ENCODE results near the gene PPP1R37.

The PPP1R37 gene

DNA sequence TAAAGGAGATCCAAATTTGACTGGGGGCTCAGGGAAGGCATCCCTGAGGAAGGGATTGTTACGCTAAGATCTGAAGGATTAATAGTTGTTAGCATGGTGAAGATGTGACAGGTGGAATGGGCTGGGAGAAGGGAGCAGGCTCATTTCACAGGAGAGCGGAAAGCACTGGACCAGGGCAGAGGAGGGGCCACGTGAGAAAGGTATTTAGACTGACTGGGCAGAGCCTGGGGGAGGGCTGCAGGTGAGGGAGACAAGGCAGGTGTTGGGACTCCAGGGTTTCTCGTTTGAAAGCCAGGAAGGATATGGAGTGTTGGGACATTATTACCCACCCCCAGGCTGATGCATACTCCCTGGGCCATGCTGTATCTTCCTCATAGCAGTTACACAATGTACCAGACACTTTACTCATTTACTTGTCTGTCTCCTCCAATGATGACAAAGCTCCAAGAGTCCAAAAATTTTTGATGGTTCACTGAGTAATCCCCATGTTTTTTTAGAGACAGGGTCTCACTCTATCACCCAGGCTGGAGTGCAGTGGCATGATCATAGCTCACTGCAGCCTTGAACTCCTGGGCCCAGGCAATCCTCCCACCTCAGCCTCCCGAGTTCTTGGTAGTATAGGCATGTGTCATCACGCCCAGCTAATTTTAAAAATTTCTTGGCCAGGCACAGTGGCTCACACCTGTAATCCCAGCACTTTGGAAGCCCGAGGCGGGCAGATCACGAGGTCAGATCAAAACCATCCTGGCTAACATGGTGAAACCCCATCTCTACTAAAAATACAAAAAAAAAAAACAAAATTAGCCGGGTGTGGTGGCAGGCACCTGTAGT is 82.8 kb downstream of the PPP1R37 start:
- no peak for DNase-seq

DNA sequence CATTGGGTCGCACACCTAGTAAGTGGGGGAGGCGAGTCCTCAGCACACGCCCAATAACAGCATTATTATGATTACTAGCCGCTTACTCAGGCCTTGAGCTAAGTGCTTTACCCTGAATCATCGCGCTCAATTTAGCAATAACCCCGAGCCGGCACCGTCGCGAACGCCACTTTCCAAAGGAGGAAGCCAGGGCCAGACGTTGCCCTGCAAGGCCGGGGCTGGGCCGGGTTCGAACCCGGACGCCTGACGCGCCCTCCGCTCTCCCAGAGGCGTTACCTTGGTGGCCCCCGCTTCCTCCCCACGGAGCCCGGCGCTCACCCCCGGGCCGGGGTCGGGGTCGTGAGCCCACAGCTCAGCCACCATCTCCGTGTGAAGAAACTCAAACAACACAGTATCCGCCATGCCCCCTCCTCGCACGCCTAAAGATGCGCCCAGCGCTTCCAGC is 84.9 kb downstream of the PPP1R37 start, which contains the start of gene TRAPPC6A:
Gene TRAPPC6A, minus strand, starts transcription at position 421 of the 445 bp plus-strand sequence. Its CDS starts 19 bp downstream, at position 402.
- no peak for DNase-seq

DNA sequence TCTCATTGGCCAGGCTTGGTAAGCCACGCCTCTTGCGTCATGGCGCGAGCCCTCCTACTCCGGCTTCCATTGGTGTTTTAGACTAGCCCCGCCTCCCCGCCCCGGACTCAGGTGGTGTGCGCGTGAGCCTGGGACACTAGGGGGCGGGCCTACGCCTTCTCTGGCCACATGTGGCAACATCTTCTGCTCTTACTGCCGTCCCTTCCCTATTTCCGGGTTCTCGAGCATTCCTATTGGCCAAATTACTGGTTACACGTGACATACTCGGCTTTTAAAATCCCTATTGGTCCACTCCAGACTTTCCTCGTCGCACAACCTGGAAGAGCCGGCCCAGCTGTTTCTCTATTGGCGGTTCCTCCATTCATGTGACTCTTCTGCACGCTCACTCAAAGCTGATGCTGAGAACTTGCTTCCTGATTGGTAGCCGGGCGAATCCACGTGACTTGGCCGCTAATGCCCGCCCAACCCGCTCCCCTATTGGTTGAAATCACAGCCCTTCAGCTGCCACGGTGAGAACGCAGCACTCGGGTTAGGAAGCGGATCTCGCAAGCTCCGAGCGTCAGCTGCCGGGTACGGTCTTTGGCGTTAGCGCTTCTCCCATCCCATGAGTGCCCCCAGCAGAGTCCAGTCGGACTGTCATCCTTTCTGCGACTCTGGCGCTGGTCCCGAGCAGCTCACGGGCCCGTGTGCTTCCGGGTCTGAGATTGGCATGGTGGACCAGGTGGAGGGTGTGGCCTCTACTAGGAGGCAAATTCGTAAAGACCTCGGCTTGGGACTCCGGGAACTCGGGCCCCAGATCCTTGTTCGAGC is 85.5 kb downstream of the PPP1R37 start, which contains the start of gene BLOC1S3:
Gene BLOC1S3, plus strand, starts transcription at position 523 of the 810 bp plus-strand sequence. CDS start 513 bp downstream, outside the sequence.
- DNase-seq: peak; percentile 99

DNA sequence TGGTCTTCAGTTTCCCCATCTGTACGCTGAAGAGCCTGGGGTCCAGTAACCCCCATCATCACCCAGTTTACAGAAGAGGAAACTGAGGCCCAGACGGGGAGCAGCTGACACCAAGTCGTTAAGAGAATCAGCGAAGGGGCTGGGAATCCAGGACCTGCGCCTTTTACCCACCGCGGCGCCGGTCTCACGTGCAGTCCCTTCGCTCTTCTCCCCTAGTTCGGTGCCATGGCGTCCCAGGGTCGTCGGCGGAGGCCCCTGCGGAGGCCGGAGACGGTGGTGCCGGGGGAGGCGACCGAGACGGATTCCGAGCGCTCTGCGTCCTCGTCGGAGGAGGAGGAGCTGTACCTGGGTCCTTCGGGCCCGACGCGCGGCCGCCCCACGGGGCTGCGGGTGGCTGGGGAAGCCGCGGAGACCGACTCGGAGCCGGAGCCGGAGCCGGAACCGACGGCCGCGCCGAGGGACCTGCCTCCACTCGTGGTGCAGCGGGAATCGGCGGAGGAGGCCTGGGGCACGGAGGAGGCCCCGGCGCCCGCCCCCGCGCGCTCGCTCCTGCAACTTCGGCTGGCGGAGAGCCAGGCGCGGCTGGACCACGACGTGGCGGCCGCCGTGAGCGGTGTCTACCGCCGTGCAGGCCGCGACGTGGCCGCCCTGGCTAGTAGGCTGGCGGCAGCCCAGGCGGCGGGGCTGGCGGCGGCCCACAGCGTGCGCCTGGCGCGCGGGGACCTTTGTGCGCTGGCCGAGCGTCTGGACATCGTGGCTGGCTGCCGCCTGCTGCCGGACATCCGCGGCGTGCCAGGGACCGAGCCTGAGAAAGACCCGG is 86.3 kb downstream of the PPP1R37 start:
- peak; percentile 75 for DNase-seq

DNA sequence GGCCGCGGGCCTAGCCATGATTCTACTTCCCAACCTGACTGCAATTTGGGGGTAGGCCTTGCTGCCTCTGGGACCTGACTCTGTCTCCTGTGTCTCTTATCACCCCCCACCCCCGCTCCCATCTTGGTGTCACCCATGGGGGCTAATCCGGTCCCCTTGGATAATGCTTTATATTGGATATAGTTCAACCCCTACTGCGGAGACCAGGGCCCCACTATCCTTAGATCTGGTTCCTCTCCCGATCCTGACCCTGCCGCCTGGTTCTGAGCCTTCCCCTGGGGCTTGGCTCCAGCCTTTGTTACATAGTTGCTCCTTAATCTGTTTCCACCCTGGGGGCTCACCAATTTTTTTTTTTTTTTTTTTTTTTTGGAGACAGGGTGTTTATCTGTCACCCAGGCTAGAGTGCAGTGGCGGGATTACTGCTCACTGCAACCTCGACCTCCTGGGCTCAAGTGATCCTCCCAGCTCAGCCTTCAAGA is 87.0 kb downstream of the PPP1R37 start:
- no peak for DNase-seq

DNA sequence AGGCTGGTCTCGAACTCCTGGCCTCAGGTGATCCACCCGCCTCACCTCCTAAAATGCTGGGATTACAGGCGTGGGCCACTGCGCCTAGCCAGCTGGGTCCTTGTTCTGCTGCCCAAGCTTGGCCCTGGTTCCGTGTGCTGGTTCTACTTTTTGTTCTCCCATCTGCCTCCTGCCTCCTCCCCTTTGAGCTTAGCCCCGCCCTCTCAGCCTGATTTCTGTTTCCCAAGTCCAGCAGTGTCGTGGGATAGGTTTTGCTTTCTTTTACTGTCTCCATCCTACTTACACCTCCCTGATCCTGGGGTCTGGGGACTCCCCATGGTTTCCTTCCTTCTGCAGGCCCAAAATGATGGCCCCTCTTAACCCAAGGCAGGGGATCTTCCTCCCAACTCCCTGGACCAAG is 88.0 kb downstream of the PPP1R37 start:
- DNase-seq: no peak

DNA sequence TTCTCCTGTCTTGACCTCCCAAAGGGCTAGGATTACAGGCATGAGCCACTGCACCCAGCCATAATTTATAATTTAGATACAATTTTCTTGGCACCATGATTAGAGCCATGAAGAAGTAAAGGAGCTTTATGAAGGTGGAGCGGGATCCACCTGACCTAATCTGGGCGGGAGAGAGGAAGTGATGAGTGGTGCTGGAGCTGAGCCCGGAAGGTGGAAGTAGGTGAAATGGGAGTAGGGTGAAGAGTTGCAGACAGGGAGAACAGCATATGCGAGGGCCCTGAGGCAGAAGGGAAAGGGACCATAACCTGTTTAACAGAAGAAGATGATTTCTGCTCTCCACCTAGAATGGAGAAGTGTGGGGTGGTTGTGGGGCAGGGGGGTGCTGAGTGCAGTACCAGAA is 89.8 kb downstream of the PPP1R37 start:
- no peak for DNase-seq

DNA sequence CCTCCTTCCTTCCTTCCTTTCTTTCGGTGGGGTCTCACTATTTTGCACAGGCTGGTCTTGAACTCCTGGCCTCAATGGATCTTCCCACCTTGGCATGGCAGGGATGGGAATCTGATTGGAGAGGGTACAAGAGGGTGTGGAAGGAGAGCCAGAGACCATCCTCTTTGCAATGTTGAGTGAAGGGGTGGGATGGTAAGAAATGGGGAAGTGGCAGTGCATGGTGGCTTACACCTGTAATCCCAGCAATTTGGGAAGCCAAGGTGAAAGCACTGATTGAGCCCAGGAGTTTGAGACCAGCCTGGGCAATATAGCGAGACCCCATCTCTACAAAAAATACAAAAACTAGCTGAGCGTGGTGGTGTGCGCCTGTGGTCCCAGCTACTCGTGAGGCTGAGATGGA is 91.1 kb downstream of the PPP1R37 start:
- no peak for DNase-seq

DNA sequence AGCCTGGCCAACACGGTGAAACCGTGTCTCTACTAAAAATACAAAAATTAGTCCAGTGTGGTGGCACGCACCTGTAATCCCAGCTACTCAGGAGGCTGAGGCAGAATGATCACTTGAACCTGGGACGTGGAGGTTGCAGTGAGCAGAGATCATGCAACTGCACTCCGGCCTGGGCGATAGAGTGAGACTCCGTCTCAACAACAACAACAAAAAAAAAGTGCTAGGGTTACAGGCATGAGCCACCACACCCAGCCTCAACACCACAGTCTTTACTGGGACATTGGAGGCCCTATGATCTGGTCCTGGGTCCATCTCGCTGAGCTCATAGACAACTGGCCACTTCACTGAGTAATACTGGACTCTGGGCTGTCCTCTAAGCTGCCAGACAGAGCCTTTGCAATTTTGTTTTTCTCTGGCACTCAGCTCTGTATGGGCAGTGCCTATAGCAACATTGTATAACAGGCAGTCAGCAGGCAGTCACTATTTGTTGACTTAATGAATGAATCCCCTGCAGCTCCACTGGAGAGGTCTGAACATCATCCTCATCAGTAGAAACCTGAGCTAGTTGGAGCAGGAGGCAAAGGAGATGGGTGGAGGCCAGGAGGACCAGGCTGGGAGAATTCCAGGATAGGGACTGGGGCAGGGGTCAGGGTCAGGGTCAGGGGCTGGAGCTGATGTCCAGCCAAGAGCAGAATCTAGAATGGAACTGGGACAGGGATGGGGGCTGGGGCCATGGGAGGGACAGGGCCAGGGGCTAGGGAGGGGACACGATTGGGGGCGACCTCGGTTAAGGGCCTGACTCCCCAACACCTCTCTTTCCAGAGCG is 93.7 kb downstream of the PPP1R37 start:
- DNase-seq: no peak

DNA sequence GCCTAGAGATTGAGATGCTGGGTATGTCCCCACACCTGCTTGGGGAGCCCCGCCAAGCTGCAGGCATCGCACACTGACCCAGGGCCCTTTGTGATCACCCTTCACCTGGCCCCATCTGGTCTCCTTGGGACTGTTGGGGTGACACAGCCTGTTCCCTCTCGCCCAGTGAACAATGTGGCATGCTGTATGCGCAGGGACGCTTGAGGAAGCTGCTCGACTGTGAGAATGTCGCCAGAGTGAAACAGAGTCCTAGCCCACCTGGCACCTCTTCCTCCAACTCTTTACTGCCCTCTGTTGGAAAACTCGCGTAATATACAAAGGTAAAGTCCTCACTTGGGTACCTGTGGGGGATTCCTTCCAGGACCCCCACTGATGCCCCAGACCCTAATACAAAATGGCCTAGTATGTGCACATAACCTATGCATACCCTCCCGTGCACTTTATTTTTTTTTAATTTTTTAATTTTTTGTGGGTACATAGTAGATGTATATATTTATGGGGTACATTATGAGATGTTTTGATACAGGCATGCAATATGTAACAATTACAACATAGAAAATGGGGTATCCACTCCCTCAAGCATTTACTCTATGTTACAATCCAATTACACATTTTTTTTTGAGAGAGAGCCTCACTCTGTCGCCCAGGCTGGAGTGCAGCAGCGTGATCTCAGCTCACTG is 94.6 kb downstream of the PPP1R37 start:
- DNase-seq: peak; percentile 56

DNA sequence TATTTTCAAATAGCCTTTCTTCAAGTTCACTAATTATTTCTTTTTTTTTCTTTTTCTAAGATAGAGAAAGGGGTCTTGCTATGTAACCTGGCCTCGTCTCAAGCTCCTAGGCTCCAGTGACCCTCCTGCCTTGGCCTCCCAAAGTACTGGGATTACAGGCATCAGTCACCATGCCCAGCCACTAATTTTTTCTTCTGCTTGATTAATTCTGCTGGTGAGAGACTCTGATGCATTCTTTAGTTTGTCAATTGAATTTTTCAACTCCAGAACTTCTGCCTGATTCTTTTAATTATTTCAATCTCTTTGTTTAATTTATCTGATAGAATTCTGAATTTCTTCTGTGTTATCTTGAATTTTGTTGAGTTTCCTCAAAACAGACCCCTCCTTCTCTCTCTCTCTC is 97.0 kb downstream of the PPP1R37 start:
- no peak for DNase-seq

DNA sequence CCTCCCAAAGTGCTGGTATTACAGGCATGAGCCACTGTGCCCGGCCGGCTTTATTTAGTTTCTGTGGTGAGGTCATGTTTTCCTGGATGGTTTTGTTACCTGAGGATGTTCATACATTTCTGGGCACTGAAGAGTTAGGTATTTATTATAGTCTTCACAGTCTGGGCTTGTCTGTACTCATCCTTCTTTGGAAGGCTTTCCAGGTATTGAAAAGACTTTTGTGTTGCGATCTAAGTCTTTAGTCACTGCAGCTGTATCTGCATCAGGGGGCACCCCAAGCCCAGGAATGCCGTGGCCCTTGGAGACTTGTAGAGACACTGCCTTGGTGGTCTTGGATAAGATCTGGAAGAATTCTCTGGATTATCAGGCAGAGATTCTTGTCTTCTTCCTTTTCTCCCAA is 98.4 kb downstream of the PPP1R37 start:
- no peak for DNase-seq

DNA sequence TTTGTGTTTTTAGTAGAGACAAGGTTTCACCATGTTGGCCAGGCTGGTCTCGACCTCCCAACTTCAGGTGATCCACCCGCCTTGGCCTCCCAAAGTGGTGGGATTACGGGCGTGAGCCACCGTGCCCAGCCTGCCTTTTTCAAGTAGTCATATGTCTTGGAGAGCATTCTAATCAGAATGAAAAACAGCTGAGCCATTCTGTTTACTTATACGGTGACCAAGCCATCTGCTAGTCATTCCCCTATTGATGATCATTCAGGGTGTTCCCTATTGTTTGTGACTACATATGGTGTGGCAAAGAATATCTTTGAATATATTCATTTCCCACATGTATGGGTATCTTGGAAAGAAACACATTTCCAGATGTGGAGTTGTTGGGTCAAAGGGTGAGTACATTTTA is 102.8 kb downstream of the PPP1R37 start:
- no peak for DNase-seq

All from activated CD8-positive, alpha-beta memory T cell treated with anti-CD3 and anti-CD28 coated beads, Interleukin-2, amount 50 U/mL, for 48 hours (primary cell).